Measurements from ENCODE around the gene MRPS9.

DNA sequence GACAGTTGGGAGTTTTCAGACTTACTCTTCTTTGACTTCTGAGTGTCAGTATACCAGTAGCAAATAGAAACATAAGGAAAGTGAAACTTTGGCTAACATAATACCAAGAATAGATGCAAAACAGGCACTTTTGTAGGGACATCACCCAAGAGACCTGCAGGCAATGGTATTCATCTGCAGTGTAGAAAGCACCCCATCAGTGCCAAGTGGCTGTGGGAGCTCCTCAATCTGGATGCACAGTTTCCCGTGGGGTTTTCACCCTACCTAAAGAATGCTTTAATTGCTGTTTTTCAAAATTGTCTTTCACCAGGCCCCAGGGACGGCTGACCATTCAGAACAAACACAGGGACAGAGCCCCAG, 107.1 kb downstream of the MRPS9 start:
- TF ChIP-seq, protein P1, sequence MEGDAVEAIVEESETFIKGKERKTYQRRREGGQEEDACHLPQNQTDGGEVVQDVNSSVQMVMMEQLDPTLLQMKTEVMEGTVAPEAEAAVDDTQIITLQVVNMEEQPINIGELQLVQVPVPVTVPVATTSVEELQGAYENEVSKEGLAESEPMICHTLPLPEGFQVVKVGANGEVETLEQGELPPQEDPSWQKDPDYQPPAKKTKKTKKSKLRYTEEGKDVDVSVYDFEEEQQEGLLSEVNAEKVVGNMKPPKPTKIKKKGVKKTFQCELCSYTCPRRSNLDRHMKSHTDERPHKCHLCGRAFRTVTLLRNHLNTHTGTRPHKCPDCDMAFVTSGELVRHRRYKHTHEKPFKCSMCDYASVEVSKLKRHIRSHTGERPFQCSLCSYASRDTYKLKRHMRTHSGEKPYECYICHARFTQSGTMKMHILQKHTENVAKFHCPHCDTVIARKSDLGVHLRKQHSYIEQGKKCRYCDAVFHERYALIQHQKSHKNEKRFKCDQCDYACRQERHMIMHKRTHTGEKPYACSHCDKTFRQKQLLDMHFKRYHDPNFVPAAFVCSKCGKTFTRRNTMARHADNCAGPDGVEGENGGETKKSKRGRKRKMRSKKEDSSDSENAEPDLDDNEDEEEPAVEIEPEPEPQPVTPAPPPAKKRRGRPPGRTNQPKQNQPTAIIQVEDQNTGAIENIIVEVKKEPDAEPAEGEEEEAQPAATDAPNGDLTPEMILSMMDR (IDR thresholded peaks at IDR 0.05; ENCODE audit: low read depth, low read length, poor library complexity, severe bottlenecking) = no peak
- TF ChIP-seq EZH2phosphoT487 (IDR thresholded peaks at IDR 0.05; ENCODE audit: borderline replicate concordance, low read length) = no peak
